ENCODE measurements around the gene TRIO.
"Not testable (repeated sequence)": the region's sequence is repeated elsewhere in the genome, so short reads cannot be mapped to it uniquely, and the experiment has no call there.

Gene TRIO

DNA sequence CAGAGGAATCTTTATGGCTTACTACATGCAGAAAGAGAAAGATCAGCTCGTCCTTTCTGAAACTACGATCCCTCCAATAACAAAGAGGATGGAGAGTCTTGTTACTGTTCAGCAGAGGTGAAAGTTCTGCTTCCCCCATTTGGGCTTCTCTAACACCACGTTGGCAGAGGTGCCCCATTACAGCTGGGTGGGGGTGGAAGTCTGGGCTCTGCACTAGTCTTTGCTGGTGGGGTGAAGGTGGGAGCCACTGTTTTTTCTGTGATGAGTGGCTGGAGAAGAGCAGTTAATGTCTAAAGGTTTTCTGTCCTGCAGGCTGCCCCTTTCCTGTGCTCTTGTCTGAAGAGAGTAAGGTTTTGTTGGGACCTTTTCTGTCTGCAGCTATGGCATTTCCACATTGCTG is 373.8 kb downstream of the TRIO start:
- no peak for DNase-seq

DNA sequence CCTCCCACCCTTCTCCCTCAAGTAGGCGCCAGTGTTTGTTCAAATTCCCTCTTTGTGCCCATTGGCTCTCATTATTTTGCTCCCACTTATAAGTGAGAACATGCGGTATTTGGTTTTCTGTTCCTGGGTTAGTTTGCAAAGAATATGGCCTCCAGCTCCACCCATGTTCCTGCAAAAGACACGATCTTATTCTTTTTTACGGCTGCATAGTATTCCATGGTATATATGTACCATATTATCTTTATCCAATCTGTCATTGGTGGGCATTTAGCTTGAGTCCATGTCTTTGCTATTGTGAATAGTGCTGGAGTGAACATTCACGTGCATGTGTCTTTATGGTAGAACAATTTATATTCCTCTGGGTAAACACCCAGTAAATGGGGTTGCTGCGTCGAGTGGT is 375.5 kb downstream of the TRIO start:
- DNase-seq = no peak

DNA sequence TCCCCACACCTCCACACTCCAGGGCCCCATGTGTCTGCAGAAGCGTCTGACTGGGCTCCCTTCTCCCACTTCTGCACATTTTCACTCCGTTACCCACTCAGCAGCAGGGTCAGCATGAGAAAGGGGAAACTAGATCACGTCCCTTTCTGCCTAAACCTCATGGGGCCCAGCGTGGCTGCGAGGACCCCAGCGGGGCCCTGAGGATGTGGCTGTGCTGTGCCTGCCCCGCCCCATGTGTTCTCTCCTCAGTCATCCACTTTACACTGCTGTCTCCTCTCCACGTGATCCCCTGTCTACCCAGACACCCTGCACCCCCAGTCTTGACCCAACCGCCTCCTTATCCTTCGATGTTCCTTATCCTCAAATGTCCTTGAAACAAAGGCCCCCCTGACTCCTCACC is 378.6 kb downstream of the TRIO start:
- no peak for DNase-seq

DNA sequence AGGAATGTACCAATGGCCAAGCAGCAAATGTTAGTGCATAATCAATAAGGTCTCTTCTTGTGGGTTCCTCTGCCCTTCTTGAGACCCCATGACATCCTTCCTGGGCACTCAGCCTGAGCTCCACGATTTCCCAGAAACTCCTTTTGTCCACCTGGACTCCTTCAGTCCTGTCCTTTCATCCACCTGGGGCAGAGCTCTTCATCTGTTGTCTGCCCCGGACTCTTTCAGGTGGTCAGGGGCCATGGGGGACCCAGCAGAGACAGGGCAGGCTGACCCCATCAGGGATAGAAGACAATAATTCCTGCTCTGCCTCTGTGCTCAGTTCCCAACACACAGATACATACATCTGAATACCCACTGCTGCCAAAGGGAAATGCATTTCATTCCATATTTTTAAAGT is 379.6 kb downstream of the TRIO start:
- no peak for DNase-seq

DNA sequence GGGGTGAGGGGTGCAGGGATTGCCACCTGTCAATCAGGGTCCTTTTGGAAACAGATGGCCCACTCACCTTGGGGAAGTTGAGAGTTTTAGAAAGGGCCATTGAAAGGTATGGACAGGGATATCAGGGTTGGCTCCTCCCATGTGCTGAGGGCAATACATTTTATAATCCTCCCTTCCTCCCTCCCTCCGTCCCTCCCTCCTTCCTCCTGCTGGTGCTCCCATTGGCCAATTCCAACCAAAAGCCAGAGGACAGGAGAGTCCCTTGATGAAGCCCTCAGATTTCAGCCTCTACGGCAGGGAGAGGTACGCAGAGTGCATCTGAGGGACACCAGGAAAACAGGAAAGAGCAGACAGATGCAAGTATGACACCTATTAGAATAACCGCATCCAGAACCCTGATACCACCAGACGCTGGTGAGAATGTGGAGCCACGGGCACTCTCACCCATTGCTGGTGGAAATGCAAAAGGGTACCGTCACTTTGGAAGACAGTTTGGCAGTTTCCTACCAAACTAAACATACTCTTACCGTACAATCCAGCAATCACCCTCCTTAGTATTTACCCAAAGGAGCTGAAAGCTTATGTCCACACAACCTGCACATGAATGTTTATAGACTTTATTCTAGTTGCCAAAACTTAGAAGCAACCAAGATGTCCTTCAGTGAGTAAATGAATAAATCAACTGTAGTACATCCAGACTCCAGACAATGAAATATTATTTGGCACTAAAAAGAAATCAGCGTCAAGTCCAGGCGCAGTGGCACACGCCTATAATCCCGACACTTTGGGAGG is 380.3 kb downstream of the TRIO start:
- DNase-seq = no peak

DNA sequence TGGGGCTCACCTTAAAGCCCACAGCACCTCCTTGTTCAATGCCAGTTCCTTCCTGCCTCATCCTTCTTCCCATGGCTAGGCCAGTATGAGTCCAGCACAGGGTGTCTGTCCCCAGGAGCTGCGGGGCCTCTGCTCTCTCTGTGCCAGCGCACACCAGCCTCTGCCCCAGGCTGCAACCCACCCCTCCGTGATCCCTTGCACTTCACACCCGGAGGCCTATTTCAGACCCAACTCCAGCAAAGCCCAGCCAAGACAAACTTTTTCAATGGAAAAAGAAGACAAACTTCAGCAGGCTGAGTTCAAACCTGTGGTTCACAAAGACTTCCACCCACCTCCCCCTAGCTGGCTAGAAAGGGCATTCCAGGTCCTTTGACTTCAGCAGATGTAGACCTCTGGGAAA is 382.3 kb downstream of the TRIO start:
- DNase-seq = no peak

DNA sequence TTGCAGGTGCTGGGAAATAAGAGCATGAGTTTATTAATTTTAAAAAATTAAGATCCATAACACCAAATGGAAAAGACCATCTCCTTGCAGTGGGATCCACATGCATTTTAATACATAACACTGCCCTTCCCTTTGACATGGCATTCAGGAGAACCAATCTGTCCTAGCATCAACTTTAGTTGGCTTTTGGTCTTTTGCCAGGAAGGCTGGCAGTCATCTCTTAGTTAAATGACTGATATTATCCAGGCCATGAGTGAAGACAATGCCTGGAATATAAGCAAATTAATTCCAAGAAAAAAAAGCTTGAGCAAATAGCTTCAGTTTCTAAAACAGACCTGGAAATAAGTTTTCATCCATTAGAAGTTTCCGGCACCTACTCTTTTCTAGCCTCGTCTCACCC is 383.4 kb downstream of the TRIO start:
- no peak for DNase-seq

DNA sequence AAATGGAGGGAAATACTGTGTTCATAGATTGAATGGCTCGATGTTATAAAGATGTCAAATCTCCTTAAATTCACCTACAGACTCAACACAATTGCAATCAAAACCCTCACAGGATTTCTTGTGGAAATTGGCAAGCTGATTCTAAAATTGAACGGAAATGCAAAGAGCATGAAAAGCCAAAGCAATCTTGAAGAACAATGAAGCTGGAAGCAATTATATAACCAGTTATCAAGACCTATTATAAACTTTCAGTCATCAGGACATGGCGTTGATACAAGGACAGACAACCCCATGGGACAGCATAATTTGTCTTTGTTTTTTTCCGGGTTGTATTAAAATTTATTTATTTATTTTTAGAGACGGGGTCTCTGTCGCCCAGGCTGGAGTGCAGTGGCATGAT is 385.0 kb downstream of the TRIO start:
- no peak for DNase-seq

DNA sequence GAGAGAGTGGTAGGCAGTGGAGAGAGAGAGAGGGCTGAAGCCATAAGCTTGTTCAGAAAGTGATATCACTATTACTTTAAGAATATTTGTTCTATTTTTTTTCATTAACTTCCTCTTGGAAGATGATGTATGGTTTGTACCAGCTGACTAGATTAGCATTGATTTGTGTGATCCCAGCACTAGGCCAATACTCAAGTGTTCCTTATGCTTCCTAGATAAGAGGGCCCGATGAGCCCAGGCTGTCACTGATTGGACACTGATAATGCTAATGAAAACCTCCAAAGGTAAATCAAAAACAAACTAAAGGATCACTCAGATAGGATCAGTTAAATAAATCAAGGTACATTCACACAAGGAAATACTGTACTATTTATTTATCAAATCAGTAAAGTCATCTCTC is 385.8 kb downstream of the TRIO start:
- DNase-seq = no peak

DNA sequence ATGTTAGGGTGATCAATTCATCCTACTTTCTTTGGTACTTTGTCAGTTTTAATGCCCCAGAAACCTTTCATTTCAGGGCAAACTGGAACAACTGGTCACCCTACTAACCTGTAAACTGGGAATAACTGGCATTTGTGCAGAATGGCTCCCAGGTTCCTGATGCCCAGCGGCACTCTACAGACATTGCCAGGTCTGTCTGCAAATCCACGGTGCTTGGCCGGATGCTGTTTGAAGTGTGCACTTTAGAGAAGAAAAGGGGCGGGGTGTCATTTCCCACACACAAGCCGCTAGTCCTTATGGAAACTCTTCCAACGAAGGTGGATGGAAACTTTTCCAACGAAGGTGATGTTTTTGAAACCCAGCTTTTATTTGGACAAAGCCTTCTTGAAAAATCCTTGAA is 388.5 kb downstream of the TRIO start:
- no peak for DNase-seq

DNA sequence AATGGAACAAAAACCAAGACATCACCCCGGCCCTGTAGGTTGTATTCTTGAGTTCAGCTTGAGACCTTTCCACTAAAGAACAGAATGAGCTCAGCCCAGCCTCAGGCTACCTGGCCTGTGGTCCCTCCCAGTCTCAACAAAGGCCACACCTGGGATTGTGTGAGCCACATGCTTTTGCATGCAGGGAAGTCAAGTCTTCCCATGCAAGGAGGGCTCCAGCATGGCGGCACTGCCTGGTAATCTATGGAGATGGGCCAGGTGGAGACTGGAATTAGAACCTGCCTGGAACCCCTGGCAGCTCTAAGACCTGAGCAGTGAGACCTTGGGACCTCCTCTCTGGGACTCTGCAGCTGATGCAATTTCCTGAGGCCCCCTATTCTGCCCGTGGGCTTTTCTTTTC is 389.0 kb downstream of the TRIO start:
- DNase-seq = no peak

DNA sequence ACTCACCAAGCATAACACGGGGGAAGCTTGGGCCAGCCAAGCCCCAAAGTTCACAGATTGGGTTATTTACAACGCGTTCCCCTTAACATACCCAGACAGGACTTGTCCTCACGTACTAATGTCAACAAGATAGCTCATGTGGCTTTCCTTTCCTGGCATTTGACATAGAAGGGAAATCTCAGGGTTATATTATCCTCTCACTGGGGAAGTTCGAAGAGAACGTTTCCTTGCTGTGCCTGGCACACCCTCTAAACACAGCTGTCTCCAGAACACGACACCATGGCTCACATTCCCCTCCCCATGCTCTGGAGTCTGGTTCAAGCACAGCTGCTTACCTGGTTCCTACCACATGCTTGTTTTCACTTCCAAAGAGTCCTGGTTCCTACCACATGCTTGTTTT is 391.6 kb downstream of the TRIO start:
- DNase-seq = no peak

DNA sequence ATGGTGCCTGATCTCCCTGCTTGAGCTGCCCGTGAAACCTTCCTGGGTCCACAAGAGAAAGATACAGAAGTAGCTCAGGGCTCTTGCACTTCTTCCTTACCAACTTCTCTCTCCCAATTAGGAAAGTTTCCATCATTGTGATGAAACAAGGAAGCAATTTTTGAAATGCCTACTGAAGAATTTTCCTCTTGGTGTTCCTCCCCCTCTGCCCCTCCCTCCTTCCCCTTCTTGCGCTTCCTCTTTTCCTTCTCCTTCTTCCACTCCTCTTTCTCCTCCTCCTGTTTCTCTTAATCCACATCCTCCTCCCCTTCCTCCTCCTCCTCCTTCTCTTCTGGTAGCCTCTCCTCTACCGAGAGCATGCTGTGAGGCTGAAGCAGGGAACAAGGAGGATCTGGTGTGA is 402.2 kb downstream of the TRIO start:
- DNase-seq = peak; percentile 76 to 97

DNA sequence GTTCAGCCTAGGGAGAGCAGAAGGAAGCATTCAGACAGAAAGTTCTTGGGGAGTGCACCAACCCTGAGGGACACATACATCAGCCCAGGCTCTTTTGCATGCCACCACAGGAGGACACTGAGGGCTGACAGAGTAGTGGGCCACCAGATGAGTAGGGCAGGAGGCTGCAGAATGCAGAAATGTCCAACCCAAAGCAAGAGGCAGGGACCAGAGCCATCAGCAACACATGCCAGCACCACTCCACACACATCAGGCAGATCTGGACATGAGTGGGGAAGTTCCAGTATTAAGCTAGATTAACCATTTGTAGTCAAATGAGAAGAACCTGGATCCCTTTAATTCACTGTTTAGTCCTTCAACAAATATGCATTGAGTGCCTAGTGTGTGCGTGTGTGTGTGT is 402.7 kb downstream of the TRIO start:
- peak; percentile 18 to 26 for DNase-seq

DNA sequence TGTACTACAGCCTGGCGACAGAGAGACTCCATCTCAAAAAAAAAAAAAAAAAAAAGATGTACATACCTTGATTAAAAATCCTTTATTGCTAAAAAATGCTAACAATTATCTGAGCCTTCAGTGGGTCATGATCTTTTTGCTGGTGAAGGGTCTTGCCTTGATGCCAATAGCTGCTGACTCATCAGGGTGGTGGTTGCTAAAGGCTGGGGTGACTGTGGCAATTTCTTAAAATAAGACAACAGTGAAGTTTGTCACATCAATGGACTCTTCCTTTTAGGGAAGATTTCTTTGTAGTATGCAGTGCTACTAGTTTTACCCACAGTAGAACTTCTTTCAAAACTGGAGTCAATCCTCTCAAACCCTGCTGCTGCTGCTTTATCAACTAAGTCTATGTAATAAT is 404.5 kb downstream of the TRIO start:
- peak; percentile 23 to 28 for DNase-seq

DNA sequence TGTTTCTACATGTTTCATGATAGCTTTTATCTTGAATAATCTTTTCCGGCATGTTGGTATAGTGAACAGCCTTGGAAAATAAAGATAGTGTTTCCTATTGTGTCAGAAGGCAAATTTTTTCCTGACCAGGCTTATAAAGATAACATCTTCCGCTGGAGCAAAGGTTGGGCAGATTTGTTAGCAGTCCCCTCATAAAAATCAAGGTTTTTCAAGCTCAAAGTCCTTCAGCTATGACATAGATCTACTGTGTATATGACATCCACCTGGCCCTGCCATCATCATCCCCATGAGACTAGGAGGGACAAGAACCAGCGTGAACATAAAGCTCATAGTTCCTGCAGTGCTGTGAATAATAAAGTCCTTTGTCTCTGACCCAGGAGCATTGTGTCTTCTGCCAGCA is 408.1 kb downstream of the TRIO start:
- no peak for DNase-seq

DNA sequence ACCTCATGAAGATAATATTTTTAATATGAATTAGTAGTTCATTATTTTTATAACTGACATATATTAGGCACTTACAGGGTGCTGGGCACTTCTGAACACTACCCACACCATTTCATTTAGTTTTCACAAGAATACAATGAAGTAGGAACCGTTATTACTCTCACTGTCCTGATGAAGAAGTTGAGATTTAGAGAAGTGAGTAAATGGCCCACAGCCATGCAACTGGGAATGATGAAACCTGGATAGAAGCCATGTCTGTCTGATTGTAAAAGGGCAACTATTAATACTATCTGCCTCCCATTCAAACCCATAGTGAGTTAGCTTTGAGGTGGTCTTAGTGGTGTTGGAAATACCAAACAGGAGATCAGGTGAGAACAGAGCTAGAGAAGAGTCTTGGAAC is 408.9 kb downstream of the TRIO start:
- DNase-seq = peak; percentile 81 to 93

DNA sequence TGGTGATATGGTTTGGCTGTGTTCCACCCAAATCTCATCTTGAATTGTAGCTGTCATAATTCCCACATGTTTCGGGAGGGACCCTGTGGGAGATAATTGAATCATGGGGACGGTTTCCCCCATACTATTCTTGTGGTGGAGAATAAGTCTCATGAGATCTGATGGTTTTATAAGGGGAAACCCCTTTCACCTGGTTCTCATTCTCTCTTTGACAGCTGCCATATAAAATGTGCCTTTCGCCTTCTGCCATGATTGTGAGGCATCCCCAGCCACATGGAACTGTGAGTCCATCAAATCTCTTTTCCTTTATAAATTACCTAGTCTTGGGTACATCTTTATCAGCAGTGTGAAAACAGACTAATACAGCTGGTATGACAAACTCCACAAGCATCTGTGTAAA is 411.1 kb downstream of the TRIO start:
- not testable (repeated sequence) for DNase-seq

DNA sequence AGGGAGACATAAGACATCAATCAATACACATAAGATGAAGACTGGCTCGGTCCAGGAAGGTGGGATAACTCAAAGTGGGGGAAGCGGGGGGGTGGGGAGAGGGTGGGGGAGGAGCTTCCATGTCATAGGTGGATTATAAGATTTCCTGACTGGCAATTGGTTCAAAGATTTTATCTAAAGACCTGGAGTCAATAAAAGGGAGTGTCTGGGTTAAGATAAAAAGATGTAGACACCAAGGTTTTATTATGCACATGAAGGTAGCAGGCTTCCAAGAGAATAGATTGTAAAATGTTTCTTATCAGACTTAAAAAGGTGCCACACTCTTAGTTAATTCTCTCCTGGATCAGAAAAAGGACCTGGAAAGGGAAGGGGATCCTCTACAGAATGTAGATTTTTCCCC is 412.9 kb downstream of the TRIO start:
- no peak for DNase-seq

DNA sequence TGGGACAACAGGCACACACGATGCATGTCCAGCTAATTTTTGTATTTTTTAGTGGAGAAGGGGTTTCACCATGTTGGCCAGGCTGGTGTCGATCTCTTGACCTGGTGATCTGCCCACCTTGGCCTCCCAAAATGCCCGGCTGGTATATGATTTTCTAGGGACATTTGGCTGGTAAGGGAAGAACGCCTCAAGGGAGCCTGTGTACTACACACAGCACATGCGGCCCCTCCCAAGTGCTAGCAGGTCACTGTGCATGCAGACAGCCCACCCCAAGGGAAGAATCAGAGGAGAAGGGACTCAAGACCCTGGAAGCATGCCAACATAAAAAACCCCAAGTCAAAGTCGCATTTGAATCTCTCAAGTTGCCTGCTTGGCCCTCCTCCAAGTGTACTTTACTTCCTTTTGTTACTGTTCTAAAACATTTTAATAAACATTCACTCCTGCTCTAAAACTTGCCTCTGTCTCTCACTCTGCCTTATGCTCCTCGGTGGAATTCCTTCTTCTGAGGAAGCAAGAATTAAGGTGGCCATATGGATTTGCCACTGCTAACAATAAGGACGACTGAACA is 414.1 kb downstream of the TRIO start:
- no peak for DNase-seq

DNA sequence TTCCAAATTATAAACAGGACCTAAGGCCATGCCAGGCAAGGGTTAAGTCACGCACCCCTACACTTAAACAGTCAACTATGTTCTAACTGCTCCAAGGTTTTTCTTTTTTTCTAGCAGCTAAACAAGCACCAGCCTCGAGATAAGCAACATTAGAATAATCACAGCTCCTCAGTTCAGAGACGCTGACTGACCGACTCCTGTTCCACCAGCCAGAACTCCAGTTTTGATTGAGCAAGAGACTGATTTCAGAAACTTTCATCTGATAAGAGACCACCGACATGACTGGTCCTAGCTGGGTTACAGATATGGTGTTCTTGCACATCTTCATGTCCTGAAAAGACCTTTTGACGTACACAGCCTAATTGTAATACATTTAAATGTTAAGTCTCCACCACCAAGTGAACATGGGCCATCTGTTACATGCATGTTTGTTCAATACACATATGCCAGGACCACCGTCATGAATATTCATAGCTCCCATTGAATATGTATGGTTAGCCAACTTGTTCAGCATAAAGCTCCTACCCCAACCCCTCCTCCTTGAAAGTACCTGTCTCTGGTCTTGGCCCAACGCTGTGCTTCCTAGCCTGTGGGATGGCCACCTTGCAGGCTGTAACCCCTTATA is 414.8 kb downstream of the TRIO start:
- no peak for DNase-seq
